Central memory CD4-positive, alpha-beta T cell (primary cell): ENCODE measurements around the gene EP400.
"Not testable (repeated sequence)": the region's sequence is repeated elsewhere in the genome, so short reads cannot be mapped to it uniquely, and the experiment has no call there.

Experiments used
- DNase-seq: peaks from one replicate; pipeline ENCODE4 v3.0.0; 2022

EP400 gene

DNA sequence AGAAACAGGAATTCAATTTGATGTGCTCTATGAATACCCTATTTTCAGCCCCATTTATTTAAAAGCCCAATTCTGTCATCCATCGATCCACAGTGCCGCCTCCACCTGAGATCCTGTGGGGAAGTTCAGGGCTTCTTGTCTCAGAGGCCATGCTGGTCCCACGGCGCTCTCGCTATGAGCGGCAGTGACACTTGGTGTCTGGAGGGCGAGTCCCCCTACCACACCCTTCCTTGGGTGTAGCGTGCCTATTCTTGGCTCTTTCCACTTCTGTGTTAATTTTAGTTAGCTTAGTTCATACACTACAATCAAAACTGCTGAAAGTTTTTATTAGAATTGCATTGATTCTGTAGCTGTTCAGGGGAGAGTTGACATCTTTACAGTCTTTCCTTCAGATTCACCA, 120.6 kb downstream of the EP400 start:
- DNase-seq, result no peak

DNA sequence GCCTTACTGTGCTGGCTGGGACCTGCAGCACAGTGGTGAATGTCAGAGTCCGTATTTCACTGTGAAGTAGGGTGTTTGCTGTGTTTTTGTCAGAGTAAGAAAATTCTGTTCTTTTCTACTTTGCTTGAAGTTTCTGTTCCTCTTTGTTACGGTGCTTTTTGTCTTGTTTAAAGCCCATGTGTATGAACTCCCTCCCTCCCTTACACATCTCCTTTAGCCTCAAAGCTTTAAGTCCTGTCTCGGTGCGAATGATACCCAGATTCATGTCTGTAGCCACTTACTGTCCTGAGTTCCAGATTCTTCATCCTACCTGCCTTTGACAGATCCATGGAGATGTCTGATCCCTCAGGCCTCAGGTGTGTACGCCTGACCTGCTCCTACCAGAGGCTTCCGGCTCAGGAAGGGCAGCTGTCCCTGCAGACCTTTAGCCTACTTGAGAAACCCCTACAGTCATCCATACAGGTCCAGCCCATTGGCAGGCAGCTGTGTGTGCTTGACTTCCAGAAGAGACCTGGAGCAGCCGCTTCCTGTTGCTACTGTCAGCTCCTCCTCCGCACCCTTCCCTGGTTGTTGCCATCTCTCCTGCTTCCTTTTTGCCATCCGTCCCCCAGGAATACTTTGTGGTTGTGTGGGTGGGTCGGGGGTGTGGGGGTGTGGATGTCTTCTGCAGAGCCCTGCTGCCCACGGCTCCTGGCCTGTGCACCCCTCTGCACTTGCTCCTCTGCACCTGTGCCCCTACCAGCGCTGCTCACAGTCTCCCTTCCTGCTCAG, 121.5 kb downstream of the EP400 start:
- no peak for DNase-seq

DNA sequence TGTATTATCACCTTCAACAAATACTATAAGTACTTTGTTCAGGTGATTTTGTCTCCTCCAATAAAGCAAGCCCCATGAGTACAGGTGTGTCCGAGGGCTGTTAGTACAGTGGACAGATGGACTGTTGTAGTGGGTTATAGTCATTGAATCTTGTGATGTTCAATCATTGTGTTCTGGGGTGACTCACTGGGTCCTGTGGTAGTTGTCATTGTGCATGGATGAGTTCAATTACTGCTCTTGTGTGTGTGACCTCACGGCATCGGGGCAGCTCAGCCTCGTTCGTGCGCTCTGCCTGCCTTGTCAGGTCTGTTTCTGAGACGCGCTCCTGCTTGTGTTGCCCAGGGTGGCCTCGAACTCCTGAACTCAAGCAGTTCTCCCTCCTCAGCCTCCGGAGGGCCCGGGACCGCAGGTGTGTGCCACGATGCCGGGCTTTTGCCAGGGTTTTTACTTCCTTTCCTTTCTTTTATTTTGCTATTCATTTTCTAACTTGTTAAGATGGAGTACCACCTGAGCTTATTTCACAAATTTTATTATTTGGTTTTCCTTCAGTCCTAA, 122.2 kb downstream of the EP400 start:
- DNase-seq, result no peak

DNA sequence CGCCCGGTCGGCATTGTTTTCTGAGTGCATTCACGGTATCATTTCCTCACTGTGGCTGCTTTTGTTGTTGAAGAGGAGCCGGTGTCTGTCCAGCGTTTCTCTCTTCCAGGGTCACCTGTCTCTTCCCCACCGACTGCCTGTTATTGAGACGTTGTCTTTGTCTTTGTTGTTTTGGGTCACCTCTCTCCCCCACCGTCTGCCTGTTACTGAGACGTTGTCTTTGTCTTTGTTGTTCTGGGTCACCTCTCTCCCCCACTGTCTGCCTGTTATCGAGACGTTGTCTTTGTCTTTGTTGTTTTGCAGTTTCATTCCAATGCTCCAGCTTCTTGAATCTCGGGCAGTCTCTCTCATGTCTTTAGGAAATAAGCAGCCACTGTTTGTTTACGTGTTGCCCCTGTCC, 124.5 kb downstream of the EP400 start:
- DNase-seq, result no peak

DNA sequence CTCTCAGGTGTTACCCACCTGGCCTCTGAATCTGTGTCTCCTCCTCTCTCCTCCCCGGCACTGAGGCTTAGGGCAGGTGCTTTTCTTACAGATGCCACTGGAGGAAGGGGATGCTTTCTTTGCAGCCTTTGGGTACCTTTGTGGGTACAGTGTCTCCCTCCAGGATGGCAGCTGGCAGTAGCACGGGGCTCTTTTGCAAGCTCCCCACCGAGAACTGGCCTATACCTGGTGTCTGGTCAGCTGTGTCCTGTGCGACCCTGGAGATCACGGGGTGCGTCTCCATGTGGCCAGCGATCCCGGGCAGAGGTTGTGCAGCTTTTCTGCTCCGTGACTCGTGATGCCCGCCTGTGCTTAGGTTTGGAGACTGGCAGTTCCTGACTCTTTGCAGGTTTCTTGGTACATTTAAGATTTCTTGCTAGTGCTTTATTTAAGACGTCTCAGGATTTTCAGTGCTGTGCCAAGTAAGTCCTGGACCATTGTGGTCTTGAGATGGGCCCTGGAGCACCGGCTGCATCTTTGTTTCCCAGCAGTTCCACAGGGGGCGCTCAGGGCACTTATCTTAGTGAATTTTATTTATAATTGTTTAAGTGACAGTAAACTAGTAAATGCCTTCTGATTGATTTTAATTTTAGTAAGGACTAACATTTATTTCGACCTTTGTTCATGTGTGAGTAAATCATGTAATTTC, 125.4 kb downstream of the EP400 start:
- no peak for DNase-seq

DNA sequence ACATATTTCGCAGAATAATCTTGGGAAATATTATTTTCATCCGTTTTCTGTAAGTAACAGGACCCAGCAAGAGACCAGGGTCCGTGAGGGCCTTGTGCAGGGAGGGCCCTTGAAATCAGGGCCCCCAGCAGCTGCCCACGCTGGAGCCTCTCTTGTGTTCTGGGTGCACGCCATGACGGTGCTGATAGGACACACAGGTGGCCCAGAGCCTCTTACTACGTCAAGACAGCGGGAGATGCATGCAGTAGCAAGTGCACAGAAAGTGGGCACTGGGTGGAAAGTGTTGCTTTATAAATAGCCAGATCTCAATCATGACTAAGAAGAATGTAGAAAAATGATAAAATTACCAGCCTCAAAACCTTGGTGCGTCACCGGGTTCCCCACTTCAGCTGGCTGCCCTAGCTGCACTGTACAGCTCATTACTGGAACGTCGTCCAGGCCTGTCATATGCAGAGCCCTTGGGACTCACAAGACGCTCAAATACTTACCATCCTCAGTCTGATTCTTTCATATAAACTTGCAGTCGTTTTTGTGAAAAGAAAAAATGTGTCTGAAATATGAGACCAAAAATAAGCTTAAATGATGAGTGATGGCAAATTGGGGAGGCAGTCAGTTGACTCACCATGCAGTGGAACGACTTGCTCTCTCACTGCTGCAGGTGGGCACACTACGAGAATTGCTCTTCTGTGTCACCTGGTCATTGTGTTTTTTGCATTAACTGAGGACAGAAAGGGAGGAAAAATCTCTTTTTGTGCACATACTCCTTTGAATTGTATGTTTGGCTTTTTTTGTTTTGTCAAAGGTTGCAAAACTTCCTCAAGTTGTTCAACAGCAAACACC, 126.2 kb downstream of the EP400 start:
- no peak for DNase-seq

DNA sequence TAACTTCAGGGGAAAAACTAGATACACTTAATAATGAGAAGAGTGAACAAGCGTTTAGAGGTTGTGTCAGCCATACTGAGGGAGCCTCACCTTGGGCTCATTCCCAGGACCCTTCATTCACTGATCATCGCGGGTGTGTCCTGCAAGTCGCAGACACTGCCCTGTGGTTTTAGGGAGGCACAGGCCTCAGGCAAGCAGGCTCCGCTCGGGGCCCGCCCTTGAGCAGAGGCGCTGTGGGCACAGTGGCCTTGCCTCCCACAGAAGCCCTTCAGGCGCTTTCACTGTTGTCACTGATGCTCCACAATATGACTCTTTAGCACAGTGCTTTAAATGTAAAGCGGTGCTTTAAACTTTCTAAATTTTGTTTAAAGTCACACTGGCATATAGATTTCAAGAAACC, 127.0 kb downstream of the EP400 start:
- no peak for DNase-seq

DNA sequence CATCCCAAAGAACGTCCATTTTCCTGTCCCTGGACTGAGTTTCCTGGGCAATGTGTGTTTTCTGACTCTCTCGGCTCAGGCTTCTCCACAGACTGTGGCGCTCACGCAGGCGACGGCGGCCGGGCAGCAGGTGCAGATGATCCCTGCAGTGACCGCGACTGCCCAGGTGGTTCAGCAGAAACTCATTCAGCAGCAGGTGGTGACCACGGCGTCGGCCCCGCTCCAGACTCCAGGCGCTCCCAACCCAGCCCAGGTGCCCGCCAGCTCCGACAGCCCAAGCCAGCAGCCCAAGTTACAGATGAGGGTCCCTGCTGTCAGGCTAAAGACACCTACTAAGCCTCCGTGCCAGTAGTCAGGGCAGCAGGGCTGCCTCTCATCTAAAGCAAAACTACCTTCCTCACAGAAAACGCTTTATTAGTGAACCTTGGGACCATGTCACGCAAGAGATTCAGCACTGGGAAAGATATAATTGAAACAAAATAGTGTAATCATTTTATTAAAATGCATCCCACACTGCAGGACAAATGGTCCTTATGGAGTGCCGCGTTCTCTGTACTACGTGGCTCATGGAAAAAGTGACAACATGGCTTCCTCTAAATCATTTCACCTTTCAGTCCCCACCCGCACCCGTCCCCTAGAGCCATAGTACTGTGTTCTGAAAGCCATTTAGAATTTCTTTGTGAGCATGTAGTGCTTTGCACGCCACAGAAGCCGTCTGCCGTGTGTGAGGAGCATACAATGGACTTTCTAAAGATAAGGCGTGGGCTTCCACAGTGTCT, 127.8 kb downstream of the EP400 start:
- DNase-seq, result no peak

DNA sequence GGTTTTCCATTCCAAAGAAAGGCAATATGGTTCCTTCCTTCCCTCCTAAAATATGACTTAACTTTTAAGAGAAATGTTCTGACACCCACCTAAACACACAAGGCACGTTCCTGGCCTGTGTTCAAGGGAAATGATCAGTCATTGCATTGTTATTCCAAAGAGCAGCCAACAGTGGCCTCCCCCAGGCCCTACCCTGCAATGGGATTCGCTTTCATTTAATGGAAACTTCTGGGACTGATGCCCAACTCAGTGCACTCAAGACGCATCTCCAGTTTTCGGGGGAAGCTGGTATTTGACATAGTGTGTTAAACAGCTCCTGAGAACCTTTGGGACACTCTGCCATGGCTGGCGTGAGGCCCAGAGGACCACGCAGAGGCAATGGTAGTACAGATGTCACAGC, 128.4 kb downstream of the EP400 start:
- no peak for DNase-seq

DNA sequence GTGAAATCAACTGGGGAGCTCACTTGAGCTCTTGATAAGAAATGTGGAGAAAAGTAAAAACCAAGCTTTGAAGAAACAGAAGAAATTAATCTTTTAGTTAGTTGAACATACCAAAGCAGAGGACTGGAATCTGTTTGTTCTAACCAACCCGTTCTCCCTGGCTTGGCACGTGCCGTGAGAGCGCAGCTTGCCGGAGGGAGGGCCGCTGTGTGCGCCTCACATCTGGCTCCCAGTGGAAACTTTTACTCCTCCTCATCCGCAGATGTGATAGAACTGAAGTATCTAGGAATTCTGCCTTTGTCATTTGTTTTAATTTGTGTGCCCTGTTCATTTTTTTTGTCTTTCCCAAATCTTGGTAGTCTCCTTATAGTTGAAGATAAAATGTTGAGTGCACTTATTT, 129.5 kb downstream of the EP400 start:
- no peak for DNase-seq

DNA sequence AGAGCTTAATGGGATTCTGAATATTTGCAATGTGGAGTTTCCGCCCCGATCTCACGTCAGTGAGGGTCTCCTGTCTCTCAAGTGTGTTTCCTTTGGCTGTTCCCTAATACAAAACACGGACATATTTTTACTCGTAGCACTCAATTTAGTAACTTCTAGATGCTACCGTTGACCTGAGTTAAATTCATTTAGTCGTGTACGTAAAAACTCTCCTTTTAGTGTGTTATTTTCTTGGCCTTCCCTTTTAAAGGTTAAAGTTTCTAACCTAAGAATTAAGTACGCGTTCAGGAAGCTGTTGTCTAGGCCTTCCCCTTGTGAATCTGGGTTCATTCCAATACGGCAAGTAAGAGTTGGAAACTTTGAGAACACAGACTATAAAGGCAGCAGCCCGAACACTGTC, 130.0 kb downstream of the EP400 start:
- no peak for DNase-seq

DNA sequence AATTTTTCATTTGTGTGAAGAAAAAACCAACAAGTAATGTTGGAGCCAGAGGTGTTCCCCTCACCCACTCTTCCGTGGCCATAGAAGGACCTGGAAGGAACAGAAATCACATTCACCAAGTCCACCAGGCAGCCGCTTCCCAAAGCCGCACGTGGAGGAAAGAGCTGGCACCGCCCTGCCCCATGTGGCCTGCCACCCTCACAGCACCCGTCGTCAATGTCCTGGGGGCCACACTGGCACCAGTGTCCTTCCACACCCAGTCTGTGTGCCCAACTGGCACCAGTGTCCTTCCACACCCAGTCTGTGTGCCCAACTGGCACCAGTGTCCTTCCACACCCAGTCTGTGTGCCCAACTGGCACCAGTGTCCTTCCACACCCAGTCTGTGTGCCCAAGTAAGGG, 130.8 kb downstream of the EP400 start:
- DNase-seq, result not testable (repeated sequence)

DNA sequence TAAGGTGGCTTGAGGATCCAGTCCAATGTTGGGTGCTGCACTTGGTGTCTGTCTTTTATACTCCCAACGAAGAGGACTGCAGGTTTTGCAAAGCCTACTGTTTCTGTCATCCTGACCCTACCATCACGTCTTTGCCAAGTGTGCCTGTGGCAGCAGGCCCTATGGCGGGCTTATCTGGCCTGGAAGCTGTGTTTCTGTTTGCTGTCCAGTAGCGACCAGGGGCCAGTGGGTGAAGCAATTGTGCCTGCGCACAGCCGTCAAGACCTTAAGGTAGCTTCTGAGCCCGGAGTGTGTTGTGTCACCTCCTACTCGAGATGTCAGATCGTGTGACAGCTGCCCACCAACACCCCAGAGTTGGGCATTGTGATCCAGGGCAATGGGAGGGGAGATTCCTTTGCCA, 131.7 kb downstream of the EP400 start:
- DNase-seq, result no peak

DNA sequence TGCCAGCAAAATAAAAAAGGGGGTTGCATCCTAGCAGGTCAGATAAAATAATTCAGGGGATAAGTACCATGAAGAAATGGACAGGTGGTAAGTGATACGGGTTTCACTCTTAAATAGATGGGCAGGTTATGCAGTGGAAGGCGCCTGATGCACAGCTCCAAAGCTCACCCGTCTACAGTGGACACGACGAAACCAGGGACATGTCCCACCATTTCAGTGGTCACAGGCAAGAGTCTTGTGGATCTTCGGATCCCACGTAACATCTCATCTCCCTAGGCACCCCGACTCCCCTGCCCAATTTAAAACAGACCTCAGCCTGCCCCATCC, 133.8 kb downstream of the EP400 start:
- no peak for DNase-seq

DNA sequence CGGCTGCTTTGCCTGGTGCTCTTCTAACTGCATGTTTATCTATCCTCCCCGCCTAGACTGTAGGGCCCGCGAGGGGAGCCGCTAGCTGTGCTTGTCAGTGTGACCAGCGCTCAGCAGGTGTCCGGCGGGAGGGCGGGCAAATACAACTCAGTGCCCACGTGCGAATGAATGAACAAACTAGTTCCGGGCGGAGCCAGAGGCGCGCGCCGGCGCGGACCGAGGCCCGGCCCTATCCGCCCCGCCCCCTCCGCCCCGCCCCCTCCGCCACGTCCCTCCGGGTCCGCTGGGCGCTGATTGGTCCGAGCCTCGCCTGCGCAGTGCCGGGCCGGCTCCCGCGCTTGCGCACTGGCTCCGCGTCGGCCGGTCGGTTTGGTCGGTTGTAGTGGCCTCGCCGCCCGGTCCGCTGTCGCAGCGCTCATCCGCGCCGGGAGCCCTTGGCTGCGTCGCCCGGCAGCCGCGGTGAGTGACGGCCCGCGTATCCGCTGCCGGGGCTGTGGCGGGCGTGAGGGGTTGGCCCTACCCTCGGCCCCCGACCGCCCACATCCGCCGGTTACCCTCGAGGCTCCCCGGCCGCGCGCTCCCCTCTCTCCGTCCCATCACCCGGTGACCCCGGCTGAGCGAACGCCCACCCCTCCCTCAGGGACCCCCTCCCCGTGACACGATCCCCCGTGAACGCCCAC, 134.3 kb downstream of the EP400 start:
- DNase-seq, result peak; percentile 84

DNA sequence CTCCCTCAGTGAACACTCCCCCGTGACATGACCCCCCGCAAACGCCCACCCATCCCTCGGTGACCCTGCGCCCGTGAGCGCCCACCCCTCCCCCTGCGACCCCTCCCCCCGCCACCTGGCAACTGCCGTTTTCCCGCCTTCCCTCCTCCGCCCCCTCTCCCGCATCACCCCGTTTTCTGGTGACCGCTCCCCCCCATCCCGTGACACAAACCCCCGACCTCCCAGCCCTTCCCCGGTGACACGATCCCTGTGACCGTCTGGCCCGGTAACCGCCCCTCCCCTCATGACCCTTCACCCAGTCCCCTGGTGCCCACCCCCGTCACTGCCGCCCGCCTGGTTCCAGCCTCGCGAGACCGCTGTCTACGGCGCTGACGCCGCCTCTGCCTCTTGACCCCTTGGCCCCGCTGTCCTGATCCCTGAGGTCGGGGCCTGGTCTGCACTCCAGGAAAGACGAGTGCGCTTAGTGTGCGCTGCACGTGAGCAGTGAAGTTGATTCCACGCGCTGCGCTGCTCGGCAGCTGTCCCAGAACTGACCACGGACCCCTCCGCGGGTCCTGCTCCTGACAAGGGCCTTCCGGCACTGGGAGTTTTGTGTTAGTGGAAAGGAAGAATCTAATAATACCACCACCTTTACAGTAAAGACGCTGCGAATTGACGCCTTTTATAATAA, 135.0 kb downstream of the EP400 start:
- peak; percentile 22 for DNase-seq

DNA sequence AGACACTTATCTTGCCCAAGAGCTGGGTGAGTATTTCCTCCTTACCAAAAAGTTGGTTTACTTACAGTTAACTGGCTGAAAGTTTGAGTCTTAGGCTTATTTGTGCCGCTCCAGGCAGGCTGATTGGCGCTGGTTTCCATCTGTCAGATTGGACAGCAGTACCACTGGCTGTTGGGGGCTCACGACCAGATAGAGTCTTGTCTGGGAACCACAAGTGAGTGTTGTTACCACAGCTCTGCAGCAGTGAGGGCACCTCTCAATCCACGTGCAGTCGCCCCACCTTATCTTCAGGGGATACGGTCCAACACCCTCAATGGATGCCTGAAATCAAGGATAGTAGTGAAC, 135.5 kb downstream of the EP400 start:
- no peak for DNase-seq

DNA sequence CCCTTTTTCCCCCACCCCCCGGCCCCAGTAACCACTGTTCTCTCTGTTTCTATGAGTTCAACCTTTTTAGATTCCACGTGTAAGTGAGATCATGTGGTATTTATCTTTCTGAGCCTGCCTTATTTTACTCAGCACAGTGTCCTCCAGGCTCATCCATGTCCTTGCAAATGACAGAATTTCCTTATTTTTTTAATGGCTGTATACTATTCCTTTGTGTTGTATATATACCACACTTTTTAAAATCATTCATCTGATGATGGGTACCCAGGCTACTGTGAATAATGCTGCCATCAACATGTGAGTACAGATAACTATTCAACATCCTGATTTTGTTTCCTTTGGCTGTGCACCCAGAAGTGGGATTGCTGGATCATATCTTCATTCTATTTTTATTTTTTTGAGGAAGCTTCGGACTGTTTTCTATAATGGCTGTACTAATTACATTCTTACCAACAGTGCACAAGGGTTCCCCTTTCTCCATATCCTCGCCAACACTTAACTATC, 139.7 kb downstream of the EP400 start:
- no peak for DNase-seq

DNA sequence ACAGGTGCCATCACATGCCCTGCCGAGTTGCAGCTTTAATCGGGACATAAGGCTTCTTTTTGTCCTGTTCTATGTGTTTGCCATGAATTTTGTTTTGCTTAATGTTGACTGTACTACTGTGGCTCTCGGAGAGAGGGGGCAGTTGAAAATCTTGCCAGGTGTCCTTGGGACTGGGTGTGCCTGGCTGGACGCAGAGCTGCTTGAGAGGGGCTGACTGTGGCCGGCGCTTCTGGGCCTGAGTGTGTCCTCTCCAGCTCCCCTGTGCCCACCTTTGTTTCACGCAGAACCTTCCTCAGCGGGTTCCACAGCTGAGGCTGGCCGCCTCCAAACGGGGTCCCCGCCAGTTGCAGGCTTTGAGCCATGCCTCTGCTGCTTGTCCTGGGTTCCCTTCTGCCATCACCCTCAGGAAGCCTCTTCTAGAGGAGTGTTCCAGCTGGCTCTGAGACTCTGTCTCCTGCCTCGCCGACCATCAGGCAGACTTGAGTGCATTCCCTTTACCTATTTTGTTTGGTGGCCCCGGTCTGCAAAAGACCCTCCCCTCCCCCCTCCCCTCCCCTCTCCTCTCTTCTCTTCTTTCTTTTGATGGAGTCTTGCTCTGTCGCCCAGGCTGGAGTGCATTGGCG, 144.6 kb downstream of the EP400 start:
- no peak for DNase-seq

DNA sequence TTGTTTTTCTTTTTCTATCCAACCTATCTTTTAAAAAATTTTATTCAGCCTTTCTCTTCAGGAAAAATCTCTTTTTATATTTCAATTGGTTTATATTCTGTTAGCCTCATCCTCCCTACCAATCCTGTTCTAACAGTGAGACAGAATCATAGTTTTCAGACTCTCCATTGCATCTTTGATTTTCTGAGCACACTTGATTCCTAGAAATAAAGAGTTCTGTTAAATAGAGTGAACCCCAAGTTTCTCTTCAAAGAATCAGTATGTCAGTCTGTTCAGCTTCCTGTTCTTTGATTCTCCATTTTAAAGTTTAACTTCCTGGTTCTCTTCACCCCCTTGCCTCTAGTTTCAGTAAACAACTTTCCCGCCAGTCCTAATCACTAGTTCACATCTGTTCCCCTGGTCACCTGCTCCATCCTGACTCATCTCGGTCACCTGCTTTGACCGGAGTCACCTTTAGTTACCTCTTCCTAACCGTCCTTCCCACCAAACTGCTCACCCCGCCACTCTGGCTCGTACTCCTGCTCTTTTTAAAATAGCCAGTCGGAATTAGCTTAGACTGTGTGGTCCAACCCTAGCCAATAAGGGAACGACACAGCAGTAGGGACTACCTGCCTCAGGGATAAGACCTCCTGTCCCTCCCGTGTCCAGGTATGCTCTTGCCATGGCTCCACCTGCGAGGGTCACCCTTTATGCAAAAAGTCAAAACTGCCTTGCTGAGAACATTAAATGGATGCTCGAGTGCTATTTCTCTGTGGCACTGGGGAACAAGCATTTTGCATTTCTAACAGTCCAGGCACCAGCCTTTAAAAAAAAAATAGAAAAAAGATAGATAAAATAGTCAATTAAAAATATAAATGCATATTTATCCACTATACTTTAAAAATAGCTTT, 146.0 kb downstream of the EP400 start:
- DNase-seq, result no peak
